HG03469 (cell line): ENCODE data around the gene AADACL4.

ENCODE experiments used
- ATAC-seq: cut with Tn5 transposase; IDR thresholded peaks from one replicate; pipeline ENCODE4 v1.9.1; 2021; ENCODE audit warnings: mild to moderate bottlenecking, moderate library complexity, moderate number of reproducible peaks; ENCODE audit not compliant: unreplicated experiment

Gene AADACL4

DNA sequence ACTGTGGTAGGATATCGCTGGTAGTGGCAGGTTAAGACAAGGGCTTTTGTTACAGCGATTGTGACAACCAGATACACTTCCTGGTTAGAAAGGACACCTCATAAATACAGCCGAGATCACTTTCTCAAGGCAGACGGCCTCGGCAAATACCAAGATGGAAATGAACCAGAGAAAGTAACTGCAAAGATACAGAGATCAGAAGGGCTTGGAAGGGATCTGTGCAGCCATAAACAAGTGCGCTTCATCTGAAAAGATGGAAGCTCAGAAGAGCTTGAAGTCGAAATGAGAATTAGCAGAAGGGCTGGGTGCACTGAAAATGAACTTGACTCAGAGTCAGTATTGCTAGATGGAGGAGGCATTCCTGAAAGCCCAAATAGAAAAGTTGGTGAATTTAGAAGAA lies 32.9 kb upstream of the AADACL4 start:
- ATAC-seq = no peak

DNA sequence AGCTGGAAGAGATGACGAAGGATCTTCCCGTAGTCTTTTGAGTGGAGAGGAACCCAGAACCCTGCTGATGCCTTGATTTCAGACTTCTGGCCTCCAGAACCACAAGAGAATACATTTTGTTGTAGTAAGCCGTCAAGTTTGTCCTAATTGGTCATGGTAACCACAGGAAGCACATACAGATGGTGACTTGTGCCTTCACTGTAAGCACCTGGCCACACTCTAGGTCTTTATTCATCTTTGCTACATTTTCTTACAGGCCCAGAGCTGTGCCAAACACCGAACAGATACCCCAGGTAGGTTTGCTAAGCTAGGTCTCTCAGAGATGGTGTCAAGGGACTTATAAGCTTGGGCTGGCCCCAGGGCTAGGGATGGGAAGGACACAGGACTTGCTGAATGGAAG lies 30.7 kb upstream of the AADACL4 start:
- ATAC-seq = no peak

DNA sequence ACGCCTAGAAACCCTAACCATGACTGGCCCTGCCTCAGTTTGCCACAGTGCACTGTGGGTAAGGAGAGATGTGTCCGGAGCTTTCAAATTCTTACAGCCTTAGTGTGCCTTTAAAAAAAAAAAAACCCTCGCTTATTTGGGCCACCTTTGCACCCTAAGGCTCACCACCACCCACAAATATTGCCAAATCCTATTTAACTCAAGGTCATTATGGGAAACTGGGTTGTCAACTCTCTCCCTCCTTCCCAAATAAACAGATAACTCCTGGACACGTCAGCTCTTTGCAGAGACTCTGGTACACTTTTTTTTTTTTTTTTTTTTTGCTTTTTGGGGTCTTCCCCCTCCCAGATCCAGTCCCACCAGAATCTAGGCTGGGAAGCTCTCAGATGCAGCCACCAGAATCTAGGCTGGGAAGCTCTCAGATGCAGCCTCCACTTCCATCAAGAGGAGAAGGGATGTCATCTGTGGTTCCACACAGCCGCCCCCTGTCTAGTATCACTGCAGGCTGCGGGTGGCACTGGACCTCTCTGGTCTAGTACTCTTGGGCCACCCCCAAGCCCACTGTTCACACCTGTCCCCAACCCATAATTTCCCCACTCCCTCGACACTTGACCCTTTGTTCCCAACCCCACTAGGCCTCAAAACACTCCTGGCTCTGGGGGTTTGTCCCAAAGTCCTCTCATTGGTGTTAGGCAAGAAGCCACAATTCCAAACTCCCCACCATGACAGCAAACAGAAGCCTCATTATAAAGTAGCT lies 29.3 kb upstream of the AADACL4 start:
- ATAC-seq = no peak

DNA sequence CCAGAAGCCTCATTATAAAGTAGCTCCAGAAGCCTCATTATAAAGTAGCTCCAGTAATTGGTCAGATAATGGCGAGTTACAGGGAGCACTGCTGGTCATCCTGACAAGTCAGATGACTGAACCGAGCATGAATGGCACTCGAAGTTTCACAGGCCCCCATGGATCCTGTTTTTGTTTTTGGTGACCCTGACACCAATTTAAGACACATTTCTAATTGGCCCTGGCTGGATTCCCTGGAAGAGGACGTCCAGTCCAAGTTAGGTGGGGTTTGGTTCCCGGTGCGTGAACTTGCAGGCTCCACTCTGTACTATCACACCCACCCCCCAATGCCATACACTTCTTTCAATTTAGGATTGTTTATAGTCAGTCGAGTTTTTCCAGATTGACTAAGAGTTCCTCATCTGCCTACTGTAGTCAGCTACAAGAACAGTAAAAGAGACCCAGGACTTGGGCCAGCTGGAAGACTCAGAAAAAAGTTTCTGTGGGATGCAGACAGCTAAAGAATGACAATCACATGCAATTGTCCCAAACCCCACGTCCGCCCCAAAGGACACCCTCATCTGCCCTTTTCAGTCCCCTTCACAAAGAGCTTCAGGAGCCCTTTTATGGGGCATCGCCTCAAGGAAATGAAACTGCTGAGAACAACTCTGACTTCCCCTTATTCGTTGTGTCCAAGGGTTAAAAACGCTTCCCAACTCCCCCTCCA lies 28.6 kb upstream of the AADACL4 start:
- ATAC-seq = no peak

DNA sequence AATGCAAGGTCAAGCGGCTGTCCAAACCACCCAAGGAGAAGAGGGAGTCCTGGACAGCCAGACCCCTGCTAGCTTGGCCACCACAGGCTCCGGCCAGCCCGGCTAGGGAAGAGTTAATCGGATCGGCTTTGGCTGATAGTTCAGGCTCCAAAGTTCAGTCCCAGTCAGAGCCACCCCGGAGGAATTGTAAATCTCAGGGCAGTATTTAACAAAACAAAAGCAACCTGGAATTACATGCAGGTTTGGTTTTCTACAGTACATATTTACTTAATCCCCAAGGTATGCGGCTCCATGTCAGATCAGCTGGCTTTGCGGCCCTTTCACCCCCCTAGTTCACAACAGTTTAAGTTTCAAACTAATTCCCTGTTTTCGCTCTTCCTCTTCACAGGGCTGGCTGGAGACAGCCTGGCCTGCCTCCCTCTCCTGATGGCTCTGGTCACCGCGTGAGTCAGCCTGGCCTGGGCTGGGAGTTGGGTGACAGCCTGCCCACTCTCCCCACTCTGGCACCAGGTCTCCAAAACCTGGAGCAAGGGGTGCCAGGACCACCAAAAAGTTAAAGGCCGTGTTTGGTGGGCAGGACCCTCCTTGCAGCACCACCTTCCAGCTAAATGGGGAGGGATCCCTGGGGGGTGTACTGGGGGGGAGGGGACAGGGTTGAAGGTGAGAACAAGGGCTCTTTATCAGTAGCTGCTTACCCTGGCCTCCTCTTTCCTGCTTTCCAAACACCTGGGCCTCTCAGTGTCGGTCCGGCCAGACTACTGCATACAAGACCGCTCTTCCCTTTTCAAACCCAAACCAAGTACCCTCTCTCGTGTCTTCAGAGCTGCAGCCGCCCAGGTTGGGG lies 27.8 kb upstream of the AADACL4 start:
- ATAC-seq = no peak

DNA sequence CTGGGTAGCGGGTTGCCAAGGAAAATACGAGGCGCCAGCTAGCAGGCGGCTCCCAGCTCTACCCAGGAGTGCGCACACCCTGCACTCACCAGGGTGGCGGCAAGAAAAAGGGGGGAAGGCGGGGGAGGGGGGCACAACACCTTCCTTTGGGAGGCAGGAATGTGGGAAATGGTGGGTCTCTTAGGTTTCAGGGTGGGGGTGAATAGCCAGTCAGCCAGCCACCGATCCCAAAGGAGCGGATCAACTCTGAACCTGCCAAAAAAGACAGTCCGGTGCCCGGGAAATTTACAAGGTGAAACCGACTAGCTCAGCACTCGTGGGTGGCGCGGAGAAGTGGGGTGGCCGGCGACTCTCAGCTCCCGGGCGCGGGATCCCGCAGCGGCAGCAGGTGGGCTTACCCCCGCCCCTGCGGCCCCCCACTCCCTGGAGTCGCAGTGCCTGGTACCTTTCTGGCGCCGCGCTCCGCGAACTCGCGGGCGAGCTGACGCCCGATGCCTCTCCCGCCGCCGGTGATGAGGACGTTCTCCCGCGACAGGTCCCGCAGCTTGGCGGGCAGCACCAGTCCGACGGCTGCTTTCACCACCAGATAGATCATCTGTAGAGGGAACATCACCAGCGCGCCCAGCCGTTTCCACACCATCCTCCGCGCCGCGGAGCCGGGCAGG lies 27.0 kb upstream of the AADACL4 start:
- ATAC-seq = no peak

DNA sequence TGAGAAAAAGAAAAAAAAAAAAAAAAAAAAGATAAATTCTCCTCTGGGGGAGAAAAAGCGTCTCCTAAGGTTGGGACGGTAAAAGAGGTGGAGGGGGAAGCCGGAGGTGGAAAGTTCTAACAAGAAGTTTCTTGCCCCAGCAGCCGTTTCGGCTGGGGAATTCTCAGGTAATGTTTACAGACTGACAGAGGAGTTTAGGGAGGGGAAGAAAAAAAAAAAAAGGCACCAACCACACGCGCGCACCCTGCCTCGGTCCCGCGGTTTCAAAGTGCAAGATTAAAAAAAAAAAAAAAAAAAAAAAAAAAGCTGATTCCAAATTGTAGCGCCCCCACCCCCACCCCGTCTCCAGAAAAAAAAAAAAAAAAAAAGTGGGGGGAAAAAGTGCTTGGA lies 26.4 kb upstream of the AADACL4 start:
- no peak for ATAC-seq

DNA sequence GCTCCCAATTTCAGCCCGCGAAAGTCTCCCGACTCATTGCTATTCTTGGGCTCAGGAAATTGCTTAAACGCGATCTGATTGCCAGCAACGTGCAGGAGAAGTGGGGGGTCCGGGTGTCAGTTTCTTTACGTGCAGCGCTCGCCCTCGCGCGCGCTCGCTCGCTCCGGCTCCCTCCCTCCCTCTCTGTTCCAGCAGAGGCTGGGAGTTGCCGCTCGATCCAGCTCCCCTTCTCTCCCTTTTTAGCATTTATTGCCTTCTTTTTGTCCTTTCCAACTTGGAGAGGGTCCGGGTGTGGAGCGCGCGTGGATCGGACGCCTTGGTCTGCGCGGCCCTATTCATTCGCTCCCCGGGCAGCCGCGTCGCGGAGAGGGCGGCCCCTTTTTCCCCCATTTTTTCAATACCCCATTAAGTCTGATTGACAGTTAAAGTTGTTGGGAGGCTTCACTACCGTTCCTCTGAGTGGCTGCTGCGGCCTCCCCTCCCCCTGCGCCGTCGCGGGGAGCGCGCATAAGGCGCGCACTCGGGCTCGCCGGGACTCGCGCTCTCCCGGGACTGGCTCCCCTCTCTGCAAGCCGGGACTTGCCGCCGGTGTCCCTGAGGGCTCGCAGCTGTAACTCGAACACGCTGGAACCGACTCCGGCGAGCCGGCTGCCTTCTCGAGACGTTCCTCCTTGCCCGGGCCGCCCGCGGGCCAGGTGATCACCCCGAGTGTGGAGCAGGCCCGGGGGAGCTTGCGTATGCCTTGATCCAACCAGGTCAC lies 25.8 kb upstream of the AADACL4 start, which contains the start of gene DHRS3:
TSS of gene DHRS3 (minus strand) at position 310 of the 760 bp plus-strand sequence. CDS start 862 bp downstream, outside the sequence.
- no peak for ATAC-seq

DNA sequence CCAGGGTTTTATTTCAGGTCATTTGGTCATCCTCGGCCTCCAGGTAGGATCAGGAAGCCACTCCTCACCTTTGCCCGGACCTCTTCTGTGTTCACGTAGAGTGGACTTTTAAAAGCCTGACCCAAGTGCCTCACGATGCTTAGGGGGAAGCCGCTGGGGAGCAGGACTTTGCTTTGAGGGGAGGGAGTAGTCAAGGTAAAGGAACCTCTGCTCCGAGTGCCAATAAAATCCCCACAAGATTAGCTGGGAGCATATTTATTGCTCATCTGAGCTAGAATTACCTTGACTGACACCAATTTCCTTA lies 25.3 kb upstream of the AADACL4 start:
- no peak for ATAC-seq

DNA sequence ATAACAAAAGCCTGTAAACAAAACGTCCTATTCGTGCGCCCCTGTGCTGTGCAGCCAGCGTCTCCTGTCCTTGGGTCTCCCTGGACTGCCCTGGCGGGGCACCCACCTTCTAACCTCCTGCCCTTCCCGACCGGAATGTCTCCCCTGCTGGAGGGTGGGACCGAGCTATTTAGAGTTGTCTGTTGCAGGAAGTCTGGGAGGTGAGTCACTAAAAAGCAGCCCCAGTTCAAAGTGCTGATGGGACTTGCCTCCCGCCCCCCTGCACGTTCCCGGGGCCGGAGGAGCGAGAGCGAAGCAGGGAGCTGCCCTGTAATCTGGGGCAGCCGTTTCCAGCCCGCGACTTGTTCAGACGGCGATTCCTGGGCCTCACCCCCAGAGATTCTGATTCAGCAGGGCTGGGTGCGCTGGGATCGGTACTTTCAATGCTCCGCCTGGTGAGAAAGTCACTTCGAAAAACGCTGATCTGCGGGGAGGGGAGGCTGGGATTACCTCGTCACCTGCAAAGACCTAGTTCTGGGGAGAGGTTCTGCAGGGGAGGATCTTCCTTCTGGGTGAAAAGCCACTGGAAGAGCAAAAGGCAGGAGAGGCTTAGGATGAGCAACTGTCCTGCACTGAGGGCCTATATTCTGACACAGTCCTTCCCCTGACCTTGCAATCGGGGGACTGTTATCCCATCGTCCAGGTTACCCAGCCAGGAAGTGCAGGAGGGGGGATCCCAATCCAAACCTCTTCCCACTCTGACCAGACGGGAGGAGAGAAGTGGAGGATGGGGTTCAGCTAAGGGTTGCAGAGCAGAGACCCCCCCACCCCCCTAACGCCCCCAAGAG lies 24.7 kb upstream of the AADACL4 start:
- no peak for ATAC-seq

DNA sequence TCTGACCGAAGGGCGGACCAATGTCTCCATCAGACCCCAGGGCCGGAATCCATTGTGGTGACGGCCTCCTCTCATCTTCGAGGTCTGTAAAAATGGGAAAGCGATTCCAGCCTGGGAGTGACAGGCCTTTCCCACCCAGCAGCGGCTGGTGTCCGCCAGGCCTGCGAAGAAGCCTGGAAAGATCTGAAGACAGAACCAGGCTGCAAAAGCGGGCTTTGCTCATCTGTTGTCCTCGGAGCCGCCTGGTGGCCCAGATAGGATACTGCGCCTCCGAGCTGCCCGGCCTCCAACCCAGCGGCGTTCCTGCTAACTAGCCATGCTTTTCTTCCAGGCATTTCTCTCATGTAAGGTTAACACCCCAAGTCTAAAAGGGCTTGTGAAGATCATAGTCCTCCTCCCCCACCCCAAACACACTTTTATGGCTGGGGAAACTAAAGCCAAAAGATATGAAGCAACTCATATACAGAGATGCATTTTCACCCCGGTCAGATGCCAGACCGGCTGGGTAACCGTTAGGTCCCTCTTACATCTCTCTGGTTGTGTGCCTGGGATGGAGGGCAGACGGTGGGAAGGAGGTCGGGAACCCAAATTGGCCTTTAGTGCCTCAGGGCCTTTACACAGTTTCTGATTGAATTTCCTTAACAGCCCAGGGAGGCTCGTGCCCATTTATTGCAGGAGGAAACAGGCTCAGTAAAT lies 23.9 kb upstream of the AADACL4 start:
- ATAC-seq = no peak

DNA sequence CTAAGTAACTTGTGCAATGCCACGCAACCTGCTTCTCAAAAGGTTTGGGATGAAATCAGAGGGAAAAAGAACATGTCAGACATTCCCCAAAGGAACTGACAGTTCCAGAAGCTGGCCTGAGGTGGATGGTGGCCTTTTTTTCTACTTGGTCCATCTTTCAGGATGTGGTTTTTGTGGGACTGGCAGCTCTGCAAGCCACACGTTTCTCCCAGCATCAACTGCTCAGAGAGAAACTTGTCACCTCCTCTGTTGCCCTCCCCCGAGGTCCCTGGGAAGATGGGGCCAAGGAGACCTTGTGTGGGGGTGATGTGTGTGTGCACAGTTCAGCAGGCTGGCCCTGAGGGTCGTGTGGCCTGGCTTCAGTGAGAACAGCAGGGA lies 23.4 kb upstream of the AADACL4 start:
- no peak for ATAC-seq

DNA sequence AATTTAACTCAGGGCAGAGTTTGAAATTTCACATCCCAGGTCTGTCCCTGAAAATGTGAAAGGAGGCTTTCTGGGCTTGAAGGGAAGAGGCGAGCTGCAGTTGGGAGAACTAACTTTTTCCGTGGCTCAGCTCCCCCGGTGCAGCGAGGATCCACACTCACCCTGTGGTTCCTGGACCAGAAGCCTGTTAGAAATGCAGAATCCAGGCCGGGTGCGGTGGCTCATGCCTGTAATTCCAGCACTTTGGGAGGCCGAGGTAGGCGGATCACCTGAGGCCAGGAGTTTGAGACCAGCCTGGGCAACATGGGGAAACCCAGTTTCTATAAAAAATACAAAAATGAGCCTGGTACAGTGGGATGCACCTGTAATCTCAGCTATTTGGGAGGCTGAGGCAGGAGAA lies 23.0 kb upstream of the AADACL4 start:
- ATAC-seq = no peak

DNA sequence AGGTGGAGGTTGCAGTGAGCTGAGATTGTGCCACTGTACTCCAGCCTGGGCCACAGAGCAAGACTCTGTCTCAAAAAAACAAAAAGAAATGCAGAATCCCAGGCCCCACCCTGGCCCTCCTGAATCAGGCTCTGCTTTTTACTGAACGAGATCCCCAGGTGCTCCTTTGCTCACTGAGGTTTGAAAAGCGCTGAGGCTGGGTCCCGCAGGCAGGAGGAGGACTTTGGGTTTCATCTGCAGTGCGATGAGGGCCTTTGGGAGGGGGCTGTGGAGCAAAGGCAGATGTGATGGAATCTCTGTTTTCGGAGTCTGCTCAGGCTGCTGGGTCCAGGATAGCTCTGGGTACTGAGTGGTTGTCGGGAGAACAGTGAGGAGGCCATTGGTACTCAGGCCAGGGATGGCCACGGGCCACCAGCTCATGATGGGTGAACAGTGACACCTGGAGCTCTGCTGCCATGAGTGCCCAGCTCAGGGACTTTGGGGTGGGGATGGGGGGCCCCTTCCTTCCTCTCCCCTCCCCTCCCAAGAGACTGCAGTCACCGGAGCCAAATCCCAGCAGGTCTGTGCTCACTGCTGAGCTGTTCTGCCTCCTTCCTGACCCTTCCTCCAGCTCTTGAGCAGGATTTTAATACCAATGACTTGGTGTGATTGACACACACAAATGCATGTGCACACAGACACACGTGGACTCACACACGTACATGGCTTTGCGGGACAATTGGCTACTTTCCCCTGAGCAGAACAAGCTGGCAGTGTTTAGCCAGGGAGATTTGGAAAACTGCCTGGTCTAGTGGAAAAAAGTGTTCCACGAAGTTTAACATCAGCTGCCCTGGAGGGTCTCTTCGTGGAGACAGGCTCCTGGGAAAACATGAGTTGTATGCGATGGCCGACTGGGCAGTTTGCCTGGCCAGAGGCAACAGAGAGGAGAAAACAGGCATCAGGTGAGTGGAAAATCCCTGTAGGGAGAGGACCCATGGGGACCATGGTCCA lies 22.2 kb upstream of the AADACL4 start:
- no peak for ATAC-seq

DNA sequence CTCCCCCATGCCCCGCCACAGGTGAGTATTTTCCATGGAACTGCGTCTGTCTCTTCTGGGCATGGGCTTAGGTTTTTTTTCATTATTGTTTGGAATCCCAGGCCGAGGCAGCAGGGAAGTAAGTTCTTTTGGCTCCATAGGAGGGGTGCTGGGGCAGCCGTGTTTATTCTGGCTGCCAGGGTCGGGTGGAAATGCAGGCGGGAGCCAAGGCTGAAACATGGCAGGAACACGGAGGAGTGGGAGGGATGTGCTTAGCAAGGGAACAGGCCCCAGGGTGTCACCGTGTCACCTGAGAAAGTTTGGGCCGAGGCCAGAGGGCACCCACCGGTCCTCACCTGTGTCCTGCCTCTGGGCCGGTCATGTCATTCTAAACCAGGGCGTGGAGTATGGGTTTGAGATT lies 21.4 kb upstream of the AADACL4 start:
- ATAC-seq = no peak

DNA sequence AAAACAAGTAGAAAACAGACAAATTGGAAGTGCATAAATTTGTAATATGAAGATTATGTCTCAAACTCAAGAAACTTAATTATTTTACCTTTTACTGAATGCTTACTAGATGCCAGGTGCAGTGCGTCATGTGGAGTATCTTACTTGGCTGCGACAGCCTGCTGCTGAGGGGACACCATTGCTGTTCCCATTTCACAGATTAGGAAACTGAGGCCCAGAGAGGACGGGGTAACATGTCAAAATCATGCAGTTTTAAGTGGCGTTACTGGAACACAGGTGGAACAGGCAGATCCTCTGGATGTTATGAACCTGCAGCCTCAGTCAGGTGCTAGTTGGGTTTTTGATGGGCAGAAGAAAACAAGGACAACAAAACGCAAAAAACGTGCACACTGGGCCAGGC lies 18.6 kb upstream of the AADACL4 start:
- no peak for ATAC-seq

DNA sequence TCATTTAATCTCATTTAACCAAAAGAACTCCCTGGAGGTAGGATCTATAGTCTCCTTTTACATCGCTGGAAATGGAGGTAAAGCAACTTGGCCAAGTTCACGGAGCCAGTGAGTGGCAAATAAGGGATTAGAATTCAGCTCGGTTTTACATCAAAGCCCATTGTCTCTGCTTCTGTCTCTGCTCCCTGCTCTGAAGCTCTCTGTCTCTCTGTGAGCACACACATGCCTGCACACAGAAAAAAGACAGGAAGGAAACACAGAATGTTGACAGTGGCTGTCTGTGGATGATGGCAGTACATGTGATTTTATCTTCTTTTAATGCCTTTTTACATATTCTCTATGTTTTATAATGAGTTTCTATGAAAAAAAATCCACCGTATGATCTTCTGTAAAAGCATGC lies 17.0 kb upstream of the AADACL4 start:
- no peak for ATAC-seq

DNA sequence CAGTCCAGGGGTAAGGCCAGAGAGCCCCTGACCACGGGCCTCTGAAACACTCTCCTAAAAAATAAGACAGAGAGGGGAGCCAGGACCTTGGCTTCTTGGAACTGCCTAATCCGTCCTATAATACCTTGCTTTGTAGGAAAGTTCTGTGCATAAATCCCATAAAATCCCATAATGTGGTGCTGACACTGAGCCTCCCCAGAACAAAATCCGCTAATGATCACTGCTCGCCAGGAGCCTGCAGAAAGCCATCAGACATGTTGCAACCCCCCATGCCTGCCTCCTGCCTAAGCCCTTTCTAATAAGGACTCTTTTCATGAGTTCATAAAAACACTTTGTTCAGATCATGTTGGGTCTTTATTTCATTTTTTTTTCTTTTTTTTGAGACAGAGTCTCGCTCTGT lies 16.6 kb upstream of the AADACL4 start:
- no peak for ATAC-seq
